HepG2 (cell line): Measurements from ENCODE around the gene FAM174C. TPM values are rescaled to one million over a fixed set of nuclear protein-coding genes. Genes with fewer than 3 reads are reported as not detected.

ENCODE experiments used
- CBX1 ChIP-seq: IDR thresholded peaks from one replicate; pipeline ENCODE4 v1.6.1; 2016; ENCODE audit warnings: antibody characterized with exemption, low read depth
- HHEX ChIP-seq: IDR thresholded peaks from 2 replicates; pipeline ENCODE4 v1.6.1; 2016; ENCODE audit warnings: control low read depth
- HMG20B ChIP-seq: conservative IDR thresholded peaks from 2 replicates; pipeline ENCODE4 v1.6.1; 2016; ENCODE audit warnings: missing genetic modification reagents, missing compliant biosample characterization
- KLF16 ChIP-seq, 2 experiments: sonication (generic) in 1 of 2; formaldehyde crosslinking in 1 of 2; IDR thresholded peaks; 2 replicates each; pipeline versions ENCODE4 v1.6.1 to v1.8.0; 2016 to 2023; ENCODE audit warnings: missing genetic modification reagents in 2 of 2, missing compliant biosample characterization in 1 of 2
- NR2F6 ChIP-seq, 2 experiments: IDR thresholded peaks; 2 replicates each; pipeline ENCODE4 v1.6.1; 2016; ENCODE audit warnings: antibody characterized with exemption in 1 of 2, mild to moderate bottlenecking in 1 of 2
- RXRB ChIP-seq: IDR thresholded peaks from 2 replicates; pipeline ENCODE4 v1.6.1; 2016; ENCODE audit warnings: borderline replicate concordance, missing genetic modification reagents, missing compliant biosample characterization
- STAG1 ChIP-seq: sonication (generic); formaldehyde crosslinking; IDR thresholded peaks from 2 replicates; pipeline ENCODE4 v1.4.0; 2020; ENCODE audit warnings: missing genetic modification reagents
- ZBTB3 ChIP-seq: sonication (generic); formaldehyde crosslinking; IDR thresholded peaks from 2 replicates; pipeline ENCODE4 v1.4.0; 2020; ENCODE audit warnings: low read depth, mild to moderate bottlenecking, moderate library complexity, missing genetic modification reagents, borderline replicate concordance
- ZBTB38 ChIP-seq: sonication (generic); formaldehyde crosslinking; IDR thresholded peaks from 2 replicates; pipeline ENCODE4 v1.5.1; 2020; ENCODE audit warnings: mild to moderate bottlenecking, missing genetic modification reagents
- ZFP41 ChIP-seq: sonication (generic); formaldehyde crosslinking; IDR thresholded peaks from 2 replicates; pipeline ENCODE4 v1.4.0; 2020; ENCODE audit warnings: mild to moderate bottlenecking, missing genetic modification reagents, borderline replicate concordance
- ZNF354B ChIP-seq: sonication (generic); formaldehyde crosslinking; IDR thresholded peaks from 2 replicates; pipeline ENCODE4 v1.8.0; 2022; ENCODE audit warnings: mild to moderate bottlenecking, missing genetic modification reagents
- ZNF431 ChIP-seq: sonication (generic); formaldehyde crosslinking; IDR thresholded peaks from 2 replicates; pipeline ENCODE4 v1.9.0; 2022; ENCODE audit warnings: missing genetic modification reagents, low read depth, mild to moderate bottlenecking, borderline replicate concordance
- ZNF615 ChIP-seq: sonication (generic); formaldehyde crosslinking; IDR thresholded peaks from 2 replicates; pipeline ENCODE4 v1.5.0; 2020; ENCODE audit warnings: mild to moderate bottlenecking, missing genetic modification reagents, borderline replicate concordance
- ZNF644 ChIP-seq: IDR thresholded peaks from 2 replicates; pipeline ENCODE4 v1.6.1; 2016; ENCODE audit warnings: low read depth
- ZZZ3 ChIP-seq: sonication (generic); formaldehyde crosslinking; IDR thresholded peaks from 2 replicates; pipeline ENCODE4 v1.4.0; 2020; ENCODE audit warnings: missing genetic modification reagents, mild to moderate bottlenecking, borderline replicate concordance
- polyA plus RNA-seq, 8 experiments: library from polyadenylated mRNA; depleted of rRNA in 3 of 8; stranded (reverse) in 7 of 8; unstranded in 1 of 8; fragments of >200 nt; fragmentation: Illumina TruSeq in 4 of 8; extraction: Trizol in 4 of 8; gene quantifications; 2 replicates each; pipeline versions ENCODE4 v1.2.1 to v1.2.3, GENCODE V29; 2011 to 2016; ENCODE audit warnings: low read depth in 4 of 8, missing spikeins in 1 of 8, mixed read lengths in 1 of 8; ENCODE audit not compliant: insufficient read depth in 1 of 8
- total RNA-seq, 5 experiments: library from RNA; depleted of rRNA; stranded (reverse); fragments of >200 nt; fragmentation: Illumina TruSeq; extraction: Trizol; gene quantifications; 2 replicates each; pipeline ENCODE4 v1.2.3, GENCODE V29; 2016; ENCODE audit warnings: low read depth in 1 of 5
- TF ChIP-seq, protein P1 (sequence below): sonication (generic); formaldehyde crosslinking; IDR thresholded peaks from 2 replicates; pipeline ENCODE4 v1.4.0; 2020; ENCODE audit warnings: missing genetic modification reagents
- TF ChIP-seq, protein P2 (sequence below): sonication (generic); formaldehyde crosslinking; IDR thresholded peaks from 2 replicates; pipeline ENCODE4 v1.4.0; 2020; ENCODE audit warnings: missing genetic modification reagents, borderline replicate concordance
- TF ChIP-seq, protein P3 (sequence below): sonication (generic); formaldehyde crosslinking; IDR thresholded peaks from 2 replicates; pipeline ENCODE4 v1.5.0; 2020; ENCODE audit warnings: mild to moderate bottlenecking, missing genetic modification reagents

Gene FAM174C
- total and polyA plus RNA-seq, 2 of the 13 experiments (the other 11 are each of a cell fraction or from before 2014, with no cell fraction given), result 19.5 to 31.3 TPM

DNA sequence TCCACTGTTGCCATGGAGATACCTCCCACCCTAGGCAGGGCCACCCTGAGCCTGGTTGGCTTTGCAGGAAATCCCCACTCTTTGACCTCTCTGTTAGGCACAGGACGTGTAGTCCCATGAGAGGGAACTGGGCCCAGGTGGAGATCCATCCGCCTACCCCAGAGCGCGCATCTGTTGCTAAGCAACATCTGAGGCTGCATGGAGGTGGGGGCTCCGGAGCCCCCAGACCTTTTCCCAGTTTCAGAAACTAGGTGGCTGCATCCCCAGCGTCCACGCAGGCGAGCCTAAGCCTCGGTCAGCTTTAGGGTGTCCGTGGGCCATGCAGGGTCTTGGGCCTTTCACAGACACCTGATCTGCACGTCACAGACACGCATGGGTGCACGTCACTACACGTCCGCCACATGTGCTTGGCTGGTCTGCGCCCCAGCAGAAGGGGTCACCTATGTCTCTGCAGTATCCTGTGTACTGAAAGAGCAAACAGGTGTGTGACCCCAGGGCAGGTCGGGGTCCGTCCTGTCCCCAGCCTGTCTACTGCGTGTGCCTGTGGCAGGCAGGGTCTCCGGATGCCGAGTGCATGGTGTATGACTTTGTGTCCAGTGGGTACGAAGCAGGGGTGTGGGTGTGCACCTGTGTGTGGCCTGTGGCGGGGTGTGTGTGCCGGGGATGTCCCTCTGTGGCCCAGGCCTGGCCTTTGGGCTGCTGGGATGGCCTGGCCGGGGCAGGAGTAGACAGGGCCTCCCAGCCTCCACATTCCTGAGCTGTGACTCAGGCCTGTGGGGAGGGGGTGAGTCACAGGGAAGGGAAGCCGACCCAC lies 10.3 kb upstream of the FAM174C start (continued):
- TF ChIP-seq, protein P1, sequence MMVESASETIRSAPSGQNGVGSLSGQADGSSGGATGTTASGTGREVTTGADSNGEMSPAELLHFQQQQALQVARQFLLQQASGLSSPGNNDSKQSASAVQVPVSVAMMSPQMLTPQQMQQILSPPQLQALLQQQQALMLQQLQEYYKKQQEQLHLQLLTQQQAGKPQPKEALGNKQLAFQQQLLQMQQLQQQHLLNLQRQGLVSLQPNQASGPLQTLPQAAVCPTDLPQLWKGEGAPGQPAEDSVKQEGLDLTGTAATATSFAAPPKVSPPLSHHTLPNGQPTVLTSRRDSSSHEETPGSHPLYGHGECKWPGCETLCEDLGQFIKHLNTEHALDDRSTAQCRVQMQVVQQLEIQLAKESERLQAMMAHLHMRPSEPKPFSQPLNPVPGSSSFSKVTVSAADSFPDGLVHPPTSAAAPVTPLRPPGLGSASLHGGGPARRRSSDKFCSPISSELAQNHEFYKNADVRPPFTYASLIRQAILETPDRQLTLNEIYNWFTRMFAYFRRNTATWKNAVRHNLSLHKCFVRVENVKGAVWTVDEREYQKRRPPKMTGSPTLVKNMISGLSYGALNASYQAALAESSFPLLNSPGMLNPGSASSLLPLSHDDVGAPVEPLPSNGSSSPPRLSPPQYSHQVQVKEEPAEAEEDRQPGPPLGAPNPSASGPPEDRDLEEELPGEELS (CRISPR knock-in tag), result peak; percentile 76; the same call in 1 of the 2 replicates
- TF ChIP-seq STAG1 (CRISPR knock-in tag) (no peak), ZNF354B (CRISPR knock-in tag) (no peak), NR2F6 (IDR thresholded peaks at IDR 0.05) (peak; percentile 85), NR2F6 (CRISPR knock-in tag; IDR thresholded peaks at IDR 0.05) (peak; percentile 67), ZBTB38 (CRISPR knock-in tag) (0 out of 2 replicates have a peak, but pooled peaks have one; percentile 37), HMG20B (CRISPR knock-in tag) (peak; percentile 59; the same call in 1 of the 2 replicates), ZNF644 (CRISPR knock-in tag) (no peak), HHEX (no peak; the same call in 1 of the 2 replicates), KLF16 (CRISPR knock-in tag; IDR thresholded peaks at IDR 0.05) (0 out of 4 replicates have a peak, but pooled peaks of 1 of the 2 experiments have one; percentile 53), ZZZ3 (CRISPR knock-in tag) (peak; percentile 73; the same call in 1 of the 2 replicates), CBX1 (no peak), ZBTB3 (CRISPR knock-in tag) (no peak), ZFP41 (CRISPR knock-in tag) (peak; percentile 65; the same call in 1 of the 2 replicates), RXRB (CRISPR knock-in tag) (peak; percentile 79), ZNF615 (CRISPR knock-in tag) (no peak), ZNF431 (CRISPR knock-in tag) (0 out of 2 replicates have a peak, but pooled peaks have one; percentile 19)
- TF ChIP-seq, protein P2, sequence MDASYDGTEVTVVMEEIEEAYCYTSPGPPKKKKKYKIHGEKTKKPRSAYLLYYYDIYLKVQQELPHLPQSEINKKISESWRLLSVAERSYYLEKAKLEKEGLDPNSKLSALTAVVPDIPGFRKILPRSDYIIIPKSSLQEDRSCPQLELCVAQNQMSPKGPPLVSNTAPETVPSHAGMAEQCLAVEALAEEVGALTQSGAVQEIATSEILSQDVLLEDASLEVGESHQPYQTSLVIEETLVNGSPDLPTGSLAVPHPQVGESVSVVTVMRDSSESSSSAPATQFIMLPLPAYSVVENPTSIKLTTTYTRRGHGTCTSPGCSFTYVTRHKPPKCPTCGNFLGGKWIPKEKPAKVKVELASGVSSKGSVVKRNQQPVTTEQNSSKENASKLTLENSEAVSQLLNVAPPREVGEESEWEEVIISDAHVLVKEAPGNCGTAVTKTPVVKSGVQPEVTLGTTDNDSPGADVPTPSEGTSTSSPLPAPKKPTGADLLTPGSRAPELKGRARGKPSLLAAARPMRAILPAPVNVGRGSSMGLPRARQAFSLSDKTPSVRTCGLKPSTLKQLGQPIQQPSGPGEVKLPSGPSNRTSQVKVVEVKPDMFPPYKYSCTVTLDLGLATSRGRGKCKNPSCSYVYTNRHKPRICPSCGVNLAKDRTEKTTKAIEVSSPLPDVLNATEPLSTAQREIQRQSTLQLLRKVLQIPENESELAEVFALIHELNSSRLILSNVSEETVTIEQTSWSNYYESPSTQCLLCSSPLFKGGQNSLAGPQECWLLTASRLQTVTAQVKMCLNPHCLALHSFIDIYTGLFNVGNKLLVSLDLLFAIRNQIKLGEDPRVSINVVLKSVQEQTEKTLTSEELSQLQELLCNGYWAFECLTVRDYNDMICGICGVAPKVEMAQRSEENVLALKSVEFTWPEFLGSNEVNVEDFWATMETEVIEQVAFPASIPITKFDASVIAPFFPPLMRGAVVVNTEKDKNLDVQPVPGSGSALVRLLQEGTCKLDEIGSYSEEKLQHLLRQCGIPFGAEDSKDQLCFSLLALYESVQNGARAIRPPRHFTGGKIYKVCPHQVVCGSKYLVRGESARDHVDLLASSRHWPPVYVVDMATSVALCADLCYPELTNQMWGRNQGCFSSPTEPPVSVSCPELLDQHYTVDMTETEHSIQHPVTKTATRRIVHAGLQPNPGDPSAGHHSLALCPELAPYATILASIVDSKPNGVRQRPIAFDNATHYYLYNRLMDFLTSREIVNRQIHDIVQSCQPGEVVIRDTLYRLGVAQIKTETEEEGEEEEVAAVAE (CRISPR knock-in tag), result no peak
- TF ChIP-seq, protein P3, sequence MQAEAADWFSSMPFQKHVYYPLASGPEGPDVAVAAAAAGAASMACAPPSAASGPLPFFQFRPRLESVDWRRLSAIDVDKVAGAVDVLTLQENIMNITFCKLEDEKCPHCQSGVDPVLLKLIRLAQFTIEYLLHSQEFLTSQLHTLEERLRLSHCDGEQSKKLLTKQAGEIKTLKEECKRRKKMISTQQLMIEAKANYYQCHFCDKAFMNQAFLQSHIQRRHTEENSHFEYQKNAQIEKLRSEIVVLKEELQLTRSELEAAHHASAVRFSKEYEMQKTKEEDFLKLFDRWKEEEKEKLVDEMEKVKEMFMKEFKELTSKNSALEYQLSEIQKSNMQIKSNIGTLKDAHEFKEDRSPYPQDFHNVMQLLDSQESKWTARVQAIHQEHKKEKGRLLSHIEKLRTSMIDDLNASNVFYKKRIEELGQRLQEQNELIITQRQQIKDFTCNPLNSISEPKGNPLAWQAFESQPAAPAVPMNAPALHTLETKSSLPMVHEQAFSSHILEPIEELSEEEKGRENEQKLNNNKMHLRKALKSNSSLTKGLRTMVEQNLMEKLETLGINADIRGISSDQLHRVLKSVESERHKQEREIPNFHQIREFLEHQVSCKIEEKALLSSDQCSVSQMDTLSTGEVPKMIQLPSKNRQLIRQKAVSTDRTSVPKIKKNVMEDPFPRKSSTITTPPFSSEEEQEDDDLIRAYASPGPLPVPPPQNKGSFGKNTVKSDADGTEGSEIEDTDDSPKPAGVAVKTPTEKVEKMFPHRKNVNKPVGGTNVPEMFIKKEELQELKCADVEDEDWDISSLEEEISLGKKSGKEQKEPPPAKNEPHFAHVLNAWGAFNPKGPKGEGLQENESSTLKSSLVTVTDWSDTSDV (CRISPR knock-in tag), result no peak
